ENCODE results near the gene RAD21L1. TPM values are rescaled to one million over a fixed set of nuclear protein-coding genes. Genes with fewer than 3 reads are reported as not detected.

Gene RAD21L1
- total RNA-seq, 4 donors from 2014 or later, result not detected

GRCh38 chr20:1291191-1291741 lies 65.4 kb downstream of the RAD21L1 start:
- intact Hi-C loops (cut with DNase I; ENCODE audit: low total_unique reads), result no loop called here
- no peaks in the 10 kb centered on the region for H3K9me3 ChIP-seq

GRCh38 chr20:1292620-1293019 lies 66.8 kb downstream of the RAD21L1 start:
- intact Hi-C loops (cut with DNase I; ENCODE audit: low total_unique reads), result no loop called here
- no peak overlapping the region for H3K4me3 ChIP-seq
- no peaks in the 10 kb centered on the region for H3K9me3 ChIP-seq
- no peak overlapping the region for H3K27ac ChIP-seq
- H3K4me1 ChIP-seq, result no peaks in the 10 kb centered on the region
- H3K27me3 ChIP-seq, result no peaks in the 10 kb centered on the region
- no peaks in the 10 kb centered on the region for H3K36me3 ChIP-seq
- no peak for TF ChIP-seq CTCF (IDR thresholded peaks at IDR 0.05)
- TF ChIP-seq POLR2A (IDR thresholded peaks at IDR 0.05), result no peak
- DNase-seq, result no peak

More at GRCh38 chr20:1291191-1291741, 65.4 kb downstream of the RAD21L1 start:
- Histone ChIP-seq H3K4me3 (no peak overlapping the region), H3K36me3 (no peaks in the 10 kb centered on the region), H3K4me1 (no peaks in the 10 kb centered on the region), H3K27ac (no peak overlapping the region), H3K27me3 (no peaks in the 10 kb centered on the region)
- DNase-seq, result no peak
- no peak for TF ChIP-seq POLR2A (IDR thresholded peaks at IDR 0.05)
- no peak for TF ChIP-seq CTCF (IDR thresholded peaks at IDR 0.05)

- TF ChIP-seq POLR2A (IDR thresholded peaks at IDR 0.05) (no peak), CTCF (IDR thresholded peaks at IDR 0.05) (no peak)
- H3K27me3 ChIP-seq, result no peaks in the 10 kb centered on the region
- no peaks in the 10 kb centered on the region for H3K4me1 ChIP-seq
- no peak overlapping the region for H3K27ac ChIP-seq
- H3K36me3 ChIP-seq, result no peaks in the 10 kb centered on the region
- intact Hi-C loops (cut with DNase I; ENCODE audit: low total_unique reads), result no loop called here
- no peak for DNase-seq
- no peak overlapping the region for H3K4me3 ChIP-seq
- H3K9me3 ChIP-seq, result no peaks in the 10 kb centered on the region
Measured at GRCh38 chr20:1293641-1294379, 68.0 kb downstream of the RAD21L1 start.

- Histone ChIP-seq H3K4me1 (no peaks in the 10 kb centered on the region), H3K36me3 (no peaks in the 10 kb centered on the region), H3K27ac (no peak overlapping the region), H3K9me3 (no peaks in the 10 kb centered on the region), H3K27me3 (no peaks in the 10 kb centered on the region), H3K4me3 (no peak overlapping the region)
- intact Hi-C loops (cut with DNase I; ENCODE audit: low total_unique reads), result no loop called here
- TF ChIP-seq POLR2A (IDR thresholded peaks at IDR 0.05) (no peak), CTCF (IDR thresholded peaks at IDR 0.05) (no peak)
- no peak for DNase-seq
Measured at GRCh38 chr20:1294497-1294896, 68.7 kb downstream of the RAD21L1 start.

- Histone ChIP-seq H3K36me3 (no peaks in the 10 kb centered on the region), H3K27me3 (no peaks in the 10 kb centered on the region), H3K9me3 (no peaks in the 10 kb centered on the region), H3K27ac (no peak overlapping the region), H3K4me3 (no peak overlapping the region), H3K4me1 (no peaks in the 10 kb centered on the region)
- intact Hi-C loops (cut with DNase I; ENCODE audit: low total_unique reads), result no loop called here
- DNase-seq, result no peak
- TF ChIP-seq CTCF (IDR thresholded peaks at IDR 0.05) (no peak), POLR2A (IDR thresholded peaks at IDR 0.05) (no peak)
Measured at GRCh38 chr20:1295276-1295930, 69.6 kb downstream of the RAD21L1 start.

Measured in uterus (tissue), 4 donors.